ENCODE data around the gene ERBB3.
A peak's percentile ranks its signal among the peaks of the same experiment; 100 is the strongest.

ERBB3 gene

GRCh38 chr12:56080556-56081138 is 682 bp downstream of the ERBB3 start:
- DNase-seq (ENCODE audit: low spot score) = peak; percentile 33
- TF ChIP-seq CTCF (IDR thresholded peaks at IDR 0.05; ENCODE audit: extremely low read depth, insufficient read depth, missing control alignments) = no peak
- in situ Hi-C loops (cut with MboI; ENCODE audit: low pct_unique_long_range_greater_than_20kb, low sequenced_read_pairs, unreplicated experiment) = no loop called here

- in situ Hi-C loops (cut with MboI; ENCODE audit: low pct_unique_long_range_greater_than_20kb, low sequenced_read_pairs, unreplicated experiment) = no loop called here
- no peak for TF ChIP-seq CTCF (IDR thresholded peaks at IDR 0.05; ENCODE audit: extremely low read depth, insufficient read depth, missing control alignments)
- no peak for DNase-seq (ENCODE audit: low spot score)
Observed at GRCh38 chr12:56081393-56082347, 1.7 kb downstream of the ERBB3 start.

GRCh38 chr12:56082382-56082781 is 2.4 kb downstream of the ERBB3 start:
- in situ Hi-C loops (cut with MboI; ENCODE audit: low pct_unique_long_range_greater_than_20kb, low sequenced_read_pairs, unreplicated experiment) = no loop called here
- TF ChIP-seq CTCF (IDR thresholded peaks at IDR 0.05; ENCODE audit: extremely low read depth, insufficient read depth, missing control alignments) = no peak
- DNase-seq (ENCODE audit: low spot score) = no peak

- TF ChIP-seq CTCF (IDR thresholded peaks at IDR 0.05; ENCODE audit: extremely low read depth, insufficient read depth, missing control alignments) = no peak
- in situ Hi-C loops (cut with MboI; ENCODE audit: low pct_unique_long_range_greater_than_20kb, low sequenced_read_pairs, unreplicated experiment) = no loop called here
- no peak for DNase-seq (ENCODE audit: low spot score)
Observed at GRCh38 chr12:56082967-56083366, 3.0 kb downstream of the ERBB3 start.

GRCh38 chr12:56084958-56085543 is 5.1 kb downstream of the ERBB3 start:
- TF ChIP-seq CTCF (IDR thresholded peaks at IDR 0.05; ENCODE audit: extremely low read depth, insufficient read depth, missing control alignments) = peak; percentile 51
- DNase-seq (ENCODE audit: low spot score) = peak; percentile 46
- in situ Hi-C loops (cut with MboI; ENCODE audit: low pct_unique_long_range_greater_than_20kb, low sequenced_read_pairs, unreplicated experiment) = no loop called here

GRCh38 chr12:56086096-56086495 is 6.1 kb downstream of the ERBB3 start:
- in situ Hi-C loops (cut with MboI; ENCODE audit: low pct_unique_long_range_greater_than_20kb, low sequenced_read_pairs, unreplicated experiment) = no loop called here
- no peak for DNase-seq (ENCODE audit: low spot score)
- TF ChIP-seq CTCF (IDR thresholded peaks at IDR 0.05; ENCODE audit: extremely low read depth, insufficient read depth, missing control alignments) = no peak

All from GM13977 (cell line).